Transverse colon (tissue), 4 donors: ENCODE measurements around the gene AIG1. TPM values are rescaled to one million over a fixed set of nuclear protein-coding genes. Genes with fewer than 3 reads are reported as not detected.
"Not testable (repeated sequence)": the region's sequence is repeated elsewhere in the genome, so short reads cannot be mapped to it uniquely, and the experiment has no call there.

Experiments
- DNase-seq: peaks from one replicate; pipeline ENCODE4 v3.0.0-alpha.2; 2019
- H3K27ac ChIP-seq, 4 donors: fragments of 200-600 bp; sonication (generic); 2 replicates each; pipeline ENCODE4 v1.5.1; 2016 to 2018; ENCODE audit warnings: inconsistent platforms in 4 of 4
- H3K27me3 ChIP-seq: fragments of 200-600 bp; sonication (generic); 2 replicates; pipeline ENCODE4 v1.5.1; 2017; ENCODE audit warnings: inconsistent platforms
- H3K36me3 ChIP-seq, 4 donors: fragments of 200-600 bp; sonication (generic); 2 replicates each; pipeline ENCODE4 v1.5.1; 2017 to 2019; ENCODE audit warnings: inconsistent platforms in 4 of 4
- H3K4me1 ChIP-seq, 4 donors: fragments of 200-600 bp; sonication (generic); 2 replicates each; pipeline ENCODE4 v1.5.1; 2017 to 2020; ENCODE audit warnings: inconsistent platforms in 4 of 4
- H3K4me3 ChIP-seq, 4 donors: fragments of 200-600 bp; sonication (generic); 1 replicate in 1 of 4; 2 replicates in 3 of 4; pipeline versions ENCODE4 v1.5.1 to v1.6.1; 2017 to 2019; ENCODE audit warnings: inconsistent platforms in 4 of 4
- H3K9me3 ChIP-seq, 2 donors: fragments of 200-600 bp; sonication (generic); 2 replicates each; pipeline ENCODE4 v1.5.1; 2017 to 2019; ENCODE audit warnings: inconsistent platforms in 2 of 2
- CTCF ChIP-seq, 5 experiments: fragments of 200-600 bp in 3 of 5; fragments of 450-650 bp in 2 of 5; sonication (generic) in 3 of 5; IDR thresholded peaks; 1 replicate in 2 of 5; 2 replicates in 3 of 5; pipeline ENCODE4 v1.5.1; 2016 to 2017; ENCODE audit warnings: antibody characterized with exemption in 5 of 5, inconsistent platforms in 3 of 5, mild to moderate bottlenecking in 2 of 5, moderate library complexity in 1 of 5
- EP300 ChIP-seq: sonication (generic); formaldehyde crosslinking; IDR thresholded peaks from one replicate; pipeline ENCODE4 v1.6.1; 2017; ENCODE audit warnings: antibody characterized with exemption, low read depth
- POLR2A ChIP-seq: fragments of 450-650 bp; IDR thresholded peaks from one replicate; pipeline ENCODE4 v1.6.1; 2016; ENCODE audit warnings: antibody characterized with exemption, mild to moderate bottlenecking, moderate library complexity
- POLR2AphosphoS5 ChIP-seq, 3 donors: sonication (generic); formaldehyde crosslinking; IDR thresholded peaks; one replicate each; pipeline ENCODE4 v1.6.1; 2016; ENCODE audit warnings: antibody characterized with exemption in 3 of 3
- WGBS, 2 donors: methylation state at CpG; one replicate each; pipeline ENCODE4 v1.1.5; 2018; ENCODE audit warnings: low coverage in 1 of 2; 5-methylcytosine and 5-hydroxymethylcytosine counted together
- in situ Hi-C, 4 donors: fragments of 200-750 bp; cut with MboI; loops; one replicate each; pipeline versions ENCODE4 v1.15.0 to v1.15.1; 2017; ENCODE audit warnings: low sequenced_read_pairs in 3 of 4, low pct_ligation_motif_present in 1 of 4, low pct_unique_long_range_greater_than_20kb in 1 of 4
- intact Hi-C: fragments of 100-400 bp; cut with DNase I; formaldehyde crosslinking; loops from one replicate; pipeline ENCODE4 v1.15.1; 2023; ENCODE audit warnings: low total_unique reads
- total RNA-seq, 4 donors: library from RNA; depleted of rRNA; stranded (reverse); fragments of >200 nt; gene quantifications; one replicate each; pipeline ENCODE4 v1.1.0, GENCODE V29; 2016

Gene AIG1
- total RNA-seq, 4 donors from 2014 or later, result 16.5 to 38.2 (median 21.6) TPM

- Histone ChIP-seq H3K36me3 (no peaks in the 10 kb centered on the region), H3K9me3 (no peaks in the 10 kb centered on the region), H3K27ac (no peak overlapping the region), H3K27me3 (no peaks in the 10 kb centered on the region), H3K4me1 (no peaks in the 10 kb centered on the region), H3K4me3 (no peak overlapping the region)
- WGBS, 2 donors, result 80 to 95% methylated on average over 5 of the region's 5 CpGs
- no peak for DNase-seq
- in situ Hi-C loops, result no loop called here
- TF ChIP-seq CTCF (IDR thresholded peaks at IDR 0.05) (no peak), POLR2AphosphoS5 (IDR thresholded peaks at IDR 0.05) (no peak), EP300 (no peak), POLR2A (no peak)
- intact Hi-C loops, result no loop called here
These were observed 181.2 kb downstream of the AIG1 start for GRCh38 chr6:143241911-143242310.

- Histone ChIP-seq H3K27me3 (no peaks in the 10 kb centered on the region), H3K9me3 (no peaks in the 10 kb centered on the region), H3K4me1 (no peaks in the 10 kb centered on the region), H3K4me3 (no peak overlapping the region), H3K27ac (no peak overlapping the region), H3K36me3 (no peaks in the 10 kb centered on the region)
- intact Hi-C loops, result no loop called here
- WGBS, 2 donors, result 80 to 96% methylated on average over 1 of the region's 1 CpG
- DNase-seq, result no peak
- TF ChIP-seq POLR2A (no peak), CTCF (IDR thresholded peaks at IDR 0.05) (no peak), POLR2AphosphoS5 (IDR thresholded peaks at IDR 0.05) (no peak), EP300 (no peak)
- in situ Hi-C loops, result no loop called here
These were observed 183.1 kb downstream of the AIG1 start for GRCh38 chr6:143243786-143244185.

GRCh38 chr6:143245656-143246055, 185.0 kb downstream of the AIG1 start:
- DNase-seq, result no peak
- 80 to 100% methylated on average over 4 to 6 of the region's 6 CpGs for WGBS, 2 donors
- H3K36me3 ChIP-seq, result no peaks in the 10 kb centered on the region
- no peaks in the 10 kb centered on the region for H3K4me1 ChIP-seq
- no peak overlapping the region for H3K27ac ChIP-seq
- intact Hi-C loops, result no loop called here
- H3K27me3 ChIP-seq, result no peaks in the 10 kb centered on the region
- no peaks in the 10 kb centered on the region for H3K9me3 ChIP-seq
- H3K4me3 ChIP-seq, result no peak overlapping the region
- in situ Hi-C loops, result no loop called here
- TF ChIP-seq EP300, result no peak
- no peak for TF ChIP-seq POLR2AphosphoS5 (IDR thresholded peaks at IDR 0.05)
- no peak for TF ChIP-seq CTCF (IDR thresholded peaks at IDR 0.05)
- TF ChIP-seq POLR2A, result no peak

GRCh38 chr6:143246166-143246775, 185.6 kb downstream of the AIG1 start:
- H3K27me3 ChIP-seq, H3K36me3 ChIP-seq, H3K4me1 ChIP-seq, H3K9me3 ChIP-seq, H3K4me3 ChIP-seq, DNase-seq, intact Hi-C loops, in situ Hi-C loops, H3K27ac ChIP-seq: not testable (repeated sequence)
- 91 to 95% methylated on average over 3 to 4 of the region's 4 CpGs for WGBS, 2 donors

- WGBS, 2 donors, result 50 to 59% methylated on average over 2 to 3 of the region's 3 CpGs
- H3K27me3 ChIP-seq, result no peaks in the 10 kb centered on the region
- no peak overlapping the region for H3K27ac ChIP-seq
- in situ Hi-C loops (no loop called here), intact Hi-C loops (no loop called here)
- DNase-seq, result no peak
- TF ChIP-seq CTCF (IDR thresholded peaks at IDR 0.05) (no peak), POLR2A (no peak), POLR2AphosphoS5 (IDR thresholded peaks at IDR 0.05) (no peak), EP300 (no peak)
- H3K4me3 ChIP-seq, result no peak overlapping the region
- H3K4me1 ChIP-seq, result no peaks in the 10 kb centered on the region
- H3K36me3 ChIP-seq, result no peaks in the 10 kb centered on the region
- H3K9me3 ChIP-seq, result no peaks in the 10 kb centered on the region
These were observed 186.9 kb downstream of the AIG1 start for GRCh38 chr6:143247586-143247985.
